CD14-positive monocyte (primary cell): ENCODE results near the gene EIF2S3B. TPM values are rescaled to one million over a fixed set of nuclear protein-coding genes. Genes with fewer than 3 reads are reported as not detected.

ENCODE experiments used
- DNase-seq, 3 donors: peaks; one replicate each; pipeline ENCODE4 v3.0.0-alpha.2; 2011 to 2022
- H2AFZ ChIP-seq: 2 replicates; pipeline ENCODE4 v1.6.0; 2012; ENCODE audit warnings: mild to moderate bottlenecking, low read depth, low read length, inconsistent platforms; ENCODE audit not compliant: insufficient read depth, poor library complexity, severe bottlenecking
- H3K27ac ChIP-seq, 2 donors: 1 replicate in 1 of 2; 2 replicates in 1 of 2; pipeline ENCODE4 v1.5.1; 2012 to 2013; ENCODE audit warnings: low read length in 2 of 2, control low read depth in 1 of 2, inconsistent platforms in 1 of 2, low read depth in 1 of 2, mild to moderate bottlenecking in 1 of 2
- H3K27me3 ChIP-seq, 2 donors: one replicate each; pipeline versions ENCODE4 v1.6.0 to v1.6.1; 2011 to 2013; ENCODE audit warnings: low read length in 2 of 2; ENCODE audit not compliant: control insufficient read depth in 2 of 2, insufficient read depth in 2 of 2
- H3K36me3 ChIP-seq, 2 donors: replicated peaks in 1 of 2; 1 replicate in 1 of 2; 2 replicates in 1 of 2; pipeline versions ENCODE4 v1.5.1 to v1.6.1; 2012 to 2013; ENCODE audit warnings: low read length in 2 of 2, control low read depth in 1 of 2, inconsistent platforms in 1 of 2, mild to moderate bottlenecking in 1 of 2; ENCODE audit not compliant: insufficient read depth in 2 of 2, control insufficient read depth in 1 of 2
- H3K4me1 ChIP-seq, 2 donors: 1 replicate in 1 of 2; 2 replicates in 1 of 2; pipeline versions ENCODE4 v1.5.1 to v1.6.1; 2012 to 2013; ENCODE audit warnings: low read length in 2 of 2, control low read depth in 1 of 2, inconsistent platforms in 1 of 2, mild to moderate bottlenecking in 1 of 2, moderate library complexity in 1 of 2; ENCODE audit not compliant: insufficient read depth in 2 of 2, control insufficient read depth in 1 of 2
- H3K4me2 ChIP-seq: replicated peaks from 2 replicates; pipeline ENCODE3; 2012; ENCODE audit warnings: low read length, moderate library complexity, mild to moderate bottlenecking; ENCODE audit not compliant: poor library complexity, severe bottlenecking; ENCODE audit errors: extremely low read depth
- H3K4me3 ChIP-seq, 3 experiments: fragments of 200-600 bp in 1 of 3; sonication (generic) in 1 of 3; replicated peaks in 1 of 3; 1 replicate in 2 of 3; 2 replicates in 1 of 3; pipeline ENCODE4 v1.5.1; 2011 to 2013; ENCODE audit warnings: low read length in 3 of 3, mild to moderate bottlenecking in 3 of 3, control low read depth in 2 of 3, low read depth in 2 of 3, inconsistent platforms in 1 of 3, moderate library complexity in 1 of 3
- H3K79me2 ChIP-seq: 2 replicates; pipeline ENCODE4 v1.6.0; 2012; ENCODE audit warnings: mild to moderate bottlenecking, control low read depth, inconsistent platforms, low read length, moderate library complexity; ENCODE audit not compliant: insufficient read depth
- H3K9ac ChIP-seq: 2 replicates; pipeline ENCODE4 v1.6.0; 2017; ENCODE audit warnings: low read length, mild to moderate bottlenecking; ENCODE audit not compliant: insufficient read depth, poor library complexity, severe bottlenecking
- H3K9me3 ChIP-seq, 2 donors: replicated peaks in 1 of 2; 1 replicate in 1 of 2; 2 replicates in 1 of 2; pipeline versions ENCODE4 v1.5.1 to v1.6.1; 2012 to 2013; ENCODE audit warnings: low read length in 2 of 2, control low read depth in 1 of 2; ENCODE audit not compliant: control insufficient read depth in 1 of 2, insufficient read depth in 1 of 2
- H4K20me1 ChIP-seq: 2 replicates; pipeline ENCODE4 v1.6.0; 2012; ENCODE audit warnings: mild to moderate bottlenecking, low read length, control low read depth, moderate library complexity; ENCODE audit not compliant: insufficient read depth
- H3K27ac Mint-ChIP-seq, 7 donors: one replicate each; pipeline ENCODE4 v1.8.0; 2020; ENCODE audit warnings: mild to moderate bottlenecking in 7 of 7, mixed read lengths in 7 of 7, moderate library complexity in 6 of 7, inconsistent platforms in 2 of 7
- H3K27me3 Mint-ChIP-seq, 3 donors: one replicate each; pipeline ENCODE4 v1.8.0; 2021 to 2022; ENCODE audit warnings: low read depth in 3 of 3, mild to moderate bottlenecking in 3 of 3, mixed read lengths in 3 of 3, moderate library complexity in 3 of 3, inconsistent platforms in 1 of 3
- H3K36me3 Mint-ChIP-seq, 2 donors: one replicate each; pipeline ENCODE4 v1.8.0; 2020; ENCODE audit warnings: mixed read lengths in 2 of 2, inconsistent platforms in 1 of 2, mild to moderate bottlenecking in 1 of 2
- H3K4me1 Mint-ChIP-seq: one replicate; pipeline ENCODE4 v1.8.0; 2020; ENCODE audit warnings: mild to moderate bottlenecking, mixed read lengths
- H3K4me3 Mint-ChIP-seq, 2 donors: one replicate each; pipeline ENCODE4 v1.8.0; 2020; ENCODE audit warnings: mild to moderate bottlenecking in 2 of 2, mixed read lengths in 2 of 2, moderate library complexity in 1 of 2
- H3K9me3 Mint-ChIP-seq, 7 donors: one replicate each; pipeline ENCODE4 v1.8.0; 2020 to 2022; ENCODE audit warnings: mixed read lengths in 7 of 7, mild to moderate bottlenecking in 6 of 7, moderate library complexity in 6 of 7, inconsistent platforms in 2 of 7
- WGBS: methylation state at CpG from one replicate; pipeline ENCODE4 v1.1.5; 2013; ENCODE audit warnings: missing lambda C conversion rate; ENCODE audit not compliant: insufficient coverage; 5-methylcytosine and 5-hydroxymethylcytosine counted together
- intact Hi-C, 2 donors: fragments of 100-400 bp; cut with micrococcal nuclease; formaldehyde crosslinking; loops; one replicate each; pipeline versions ENCODE4 v1.15.0 to v1.15.1; 2023
- polyA plus RNA-seq, 3 donors: library from polyadenylated mRNA; depleted of rRNA in 1 of 3; unstranded in 2 of 3; stranded (reverse) in 1 of 3; fragments of 300-500 nt in 2 of 3; fragments of >200 nt in 1 of 3; fragmentation: Illumina TruSeq in 2 of 3; gene quantifications; 1 replicate in 2 of 3; 2 replicates in 1 of 3; pipeline ENCODE4 v1.2.3, GENCODE V29; 2012 to 2021
- small RNA-seq: library from RNA; depleted of rRNA; stranded (forward); fragments of <200 nt; gene quantifications from one replicate; pipeline ENCODE3, GENCODE V24; 2012; ENCODE audit warnings: low read depth; ENCODE audit not compliant: insufficient read length
- TF ChIP-seq, protein P1 (sequence below): fragments of 200-600 bp; IDR thresholded peaks from one replicate; pipeline ENCODE4 v1.8.0; 2022; ENCODE audit warnings: antibody characterized with exemption, mild to moderate bottlenecking

The EIF2S3B gene
- polyA plus RNA-seq, 3 donors: 0.30 to 2.5 (median 0.37) TPM

DNA sequence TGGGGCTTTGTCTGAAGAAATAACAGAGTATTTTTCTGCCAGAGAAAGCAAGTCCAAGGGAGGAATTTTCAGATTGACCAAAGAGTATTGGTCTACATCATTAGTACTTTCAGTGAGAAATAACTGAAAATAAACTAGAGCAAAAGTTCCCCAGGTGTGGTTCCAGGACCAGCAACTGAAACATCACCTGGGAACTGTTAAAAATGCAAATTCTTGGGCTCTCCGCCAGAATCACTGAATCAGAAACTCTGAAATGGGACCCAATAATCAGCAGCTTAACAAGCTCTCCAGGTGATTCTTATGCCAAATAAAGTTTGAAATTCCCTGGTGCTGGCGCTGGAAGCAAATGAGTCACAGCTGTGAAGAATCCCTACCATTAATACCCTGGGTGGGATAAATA is 52.1 kb downstream of the EIF2S3B start:
- no peak overlapping the region for H2AFZ ChIP-seq
- H3K9ac ChIP-seq: no peak overlapping the region
- Mint-ChIP-seq H3K4me3 (no peak overlapping the region), H3K9me3 (peaks cover 0 to 7% (median 3%) of the 10 kb centered on the region in 7 donors), H3K36me3 (no peaks in the 10 kb centered on the region), H3K4me1 (peaks cover 2% of the 10 kb centered on the region), H3K27me3 (peaks cover 0 to 1% (median 0%) of the 10 kb centered on the region in 3 donors), H3K27ac (no peak overlapping the region)
- H3K36me3 ChIP-seq: no peaks in the 10 kb centered on the region
- DNase-seq: no peak
- H4K20me1 ChIP-seq: no peaks in the 10 kb centered on the region
- no peaks in the 10 kb centered on the region for H3K4me1 ChIP-seq
- intact Hi-C loops: no loop called here
- TF ChIP-seq, protein P1, sequence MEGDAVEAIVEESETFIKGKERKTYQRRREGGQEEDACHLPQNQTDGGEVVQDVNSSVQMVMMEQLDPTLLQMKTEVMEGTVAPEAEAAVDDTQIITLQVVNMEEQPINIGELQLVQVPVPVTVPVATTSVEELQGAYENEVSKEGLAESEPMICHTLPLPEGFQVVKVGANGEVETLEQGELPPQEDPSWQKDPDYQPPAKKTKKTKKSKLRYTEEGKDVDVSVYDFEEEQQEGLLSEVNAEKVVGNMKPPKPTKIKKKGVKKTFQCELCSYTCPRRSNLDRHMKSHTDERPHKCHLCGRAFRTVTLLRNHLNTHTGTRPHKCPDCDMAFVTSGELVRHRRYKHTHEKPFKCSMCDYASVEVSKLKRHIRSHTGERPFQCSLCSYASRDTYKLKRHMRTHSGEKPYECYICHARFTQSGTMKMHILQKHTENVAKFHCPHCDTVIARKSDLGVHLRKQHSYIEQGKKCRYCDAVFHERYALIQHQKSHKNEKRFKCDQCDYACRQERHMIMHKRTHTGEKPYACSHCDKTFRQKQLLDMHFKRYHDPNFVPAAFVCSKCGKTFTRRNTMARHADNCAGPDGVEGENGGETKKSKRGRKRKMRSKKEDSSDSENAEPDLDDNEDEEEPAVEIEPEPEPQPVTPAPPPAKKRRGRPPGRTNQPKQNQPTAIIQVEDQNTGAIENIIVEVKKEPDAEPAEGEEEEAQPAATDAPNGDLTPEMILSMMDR: no peak
- no peaks in the 10 kb centered on the region for H3K79me2 ChIP-seq
- H3K4me3 ChIP-seq: no peak overlapping the region
- H3K4me2 ChIP-seq: no peak overlapping the region
- 100% methylated on average over 1 of the region's 2 CpGs for WGBS
- H3K27me3 ChIP-seq: no peaks in the 10 kb centered on the region
- no peak overlapping the region for H3K27ac ChIP-seq
- no peaks in the 10 kb centered on the region for H3K9me3 ChIP-seq

Small RNA genes within 50 kb of the gene (small RNA-seq; reads per million reads assigned to genes)
- gene SLC25A39P2: not detected

Other genes starting within 250 kb of the EIF2S3B start
- under 1 TPM; 0.08 to 0.79 (median 0.51) TPM for gene KLRD1, start 198.0 kb upstream of the EIF2S3B start, polyA plus RNA-seq
- 1 to 10 TPM in 2 of 3 donors, under 1 TPM in 1; 0.05 to 1.3 (median 1.3) TPM for gene KLRK1, start 115.8 kb upstream of the EIF2S3B start, polyA plus RNA-seq
- not detected for gene KLRC4, start 96.1 kb upstream of the EIF2S3B start, polyA plus RNA-seq
- gene KLRC3, start 85.3 kb upstream of the EIF2S3B start, polyA plus RNA-seq: not detected
- gene KLRC2, start 69.9 kb upstream of the EIF2S3B start, polyA plus RNA-seq: not detected
- gene KLRC1, start 52.5 kb upstream of the EIF2S3B start, polyA plus RNA-seq: not detected
- 10 to 100 TPM in 2 of 3 donors, 1 to 10 TPM in 1; 6.9 to 23.5 (median 19.5) TPM for gene MAGOHB, start 107.7 kb downstream of the EIF2S3B start, polyA plus RNA-seq
- not detected for gene STYK1, start 168.2 kb downstream of the EIF2S3B start, polyA plus RNA-seq
- 100 to 1,000 TPM; 104 to 203 (median 131) TPM for gene YBX3, start 217.4 kb downstream of the EIF2S3B start, polyA plus RNA-seq